HCT116 (cell line): Measurements from ENCODE around the gene XPO1. TPM values are rescaled to one million over a fixed set of nuclear protein-coding genes. Genes with fewer than 3 reads are reported as not detected.

Experiments
- ATAC-seq: fragments of 200-7000 bp; cut with Tn5 transposase; 2 replicates; pipeline ENCODE4 v1.9.1; 2020; ENCODE audit warnings: mild to moderate bottlenecking, moderate library complexity
- BruUV-seq: library from RNA; stranded (reverse); fragments of 400-500 nt; replicated peaks from 2 replicates; lab custom pipeline; 2021; lab: Mats Ljungman, UMichigan
- CTCF ChIA-PET: fragments of 300-600 bp; sonication (Branson Sonifier 250); formaldehyde crosslinking; loops from one replicate; lab custom pipeline; 2021; ENCODE audit warnings: antibody characterized with exemption; lab: Charles Lee
- POLR2A ChIA-PET: fragments of 300-600, 350-600 bp; sonication (Branson Sonifier 250); formaldehyde crosslinking; loops from one replicate; lab custom pipeline; 2021; ENCODE audit warnings: antibody characterized with exemption; lab: Charles Lee
- RAD21 ChIA-PET, 2 experiments: fragments of 300-600 bp; sonication (Branson Sonifier 250); formaldehyde crosslinking; loops; one replicate each; lab custom pipeline; 2023; ENCODE audit warnings: low total read pairs in 2 of 2; ENCODE audit not compliant: uncharacterized antibody in 2 of 2, unreplicated experiment in 2 of 2, low non-redundant PET in 1 of 2; lab: Charles Lee
- DNase-seq: peaks from one replicate; pipeline ENCODE4 v3.0.0-alpha.2; 2010; ENCODE audit warnings: low read depth, low spot score
- H2AFZ ChIP-seq: fragments of 200-600 bp; shearing (Covaris generic), sonication (generic); 2 replicates; pipeline ENCODE4 v1.6.1; 2017; ENCODE audit warnings: low read depth, mixed run types, mixed read lengths, antibody characterized with exemption, low read length; ENCODE audit not compliant: poor library complexity, severe bottlenecking
- H3K27ac ChIP-seq: 2 replicates; pipeline ENCODE4 v1.5.1; 2012; ENCODE audit warnings: low read depth, low read length
- H3K27me3 ChIP-seq: fragments of 200-600 bp; sonication (generic); 2 replicates; pipeline ENCODE4 v1.6.1; 2016; ENCODE audit warnings: mixed run types, low read length, mixed read lengths; ENCODE audit not compliant: insufficient read depth
- H3K36me3 ChIP-seq, 2 experiments: fragments of 200-500 bp in 1 of 2; fragments of 200-600 bp in 1 of 2; sonication (Bioruptor generic) in 1 of 2; sonication (generic) in 1 of 2; 2 replicates each; pipeline versions ENCODE4 v1.5.1 to v1.6.1; 2014 to 2016; ENCODE audit warnings: low read length in 2 of 2, inconsistent platforms in 1 of 2, mixed read lengths in 1 of 2, mixed run types in 1 of 2; ENCODE audit not compliant: insufficient read depth in 2 of 2, control insufficient read depth in 1 of 2
- H3K4me1 ChIP-seq, 2 experiments: fragments of 200-600 bp in 1 of 2; sonication (generic) in 1 of 2; 2 replicates each; pipeline versions ENCODE4 v1.5.1 to v1.6.1; 2012 to 2017; ENCODE audit warnings: low read length in 2 of 2, inconsistent platforms in 1 of 2, mild to moderate bottlenecking in 1 of 2, mixed read lengths in 1 of 2, mixed run types in 1 of 2, moderate library complexity in 1 of 2; ENCODE audit not compliant: insufficient read depth in 2 of 2, control insufficient read depth in 1 of 2
- H3K4me2 ChIP-seq: fragments of 200-600 bp; sonication (generic); 2 replicates; pipeline ENCODE4 v1.6.1; 2017; ENCODE audit warnings: mixed run types, low read length, mixed read lengths
- H3K4me3 ChIP-seq, 2 experiments: fragments of 200-600 bp in 1 of 2; sonication (generic) in 1 of 2; replicated peaks in 1 of 2; 2 replicates each; pipeline ENCODE4 v1.5.1; 2011 to 2016; ENCODE audit warnings: low read length in 2 of 2, control low read depth in 1 of 2, low read depth in 1 of 2, mild to moderate bottlenecking in 1 of 2, mixed read lengths in 1 of 2, mixed run types in 1 of 2
- H3K79me2 ChIP-seq: fragments of 200-600 bp; sonication (generic); 2 replicates; pipeline ENCODE4 v1.6.1; 2017; ENCODE audit warnings: mild to moderate bottlenecking, mixed run types, low read length, moderate library complexity, mixed read lengths; ENCODE audit not compliant: insufficient read depth
- H3K9ac ChIP-seq: fragments of 200-600 bp; sonication (generic); 2 replicates; pipeline ENCODE4 v1.6.1; 2016; ENCODE audit warnings: low read length, mixed read lengths
- H3K9me2 ChIP-seq: fragments of 200-600 bp; sonication (generic), shearing (Covaris generic); 2 replicates; pipeline ENCODE4 v1.6.1; 2017; ENCODE audit warnings: mixed run types, mild to moderate bottlenecking, moderate library complexity; ENCODE audit not compliant: insufficient read depth
- H3K9me3 ChIP-seq, 2 experiments: fragments of 200-500 bp in 1 of 2; fragments of 200-600 bp in 1 of 2; sonication (Bioruptor generic) in 1 of 2; sonication (generic) in 1 of 2; 2 replicates each; pipeline ENCODE4 v1.6.1; 2014 to 2017; ENCODE audit warnings: low read length in 2 of 2, mixed read lengths in 2 of 2, inconsistent platforms in 1 of 2, low read depth in 1 of 2, mild to moderate bottlenecking in 1 of 2, mixed run types in 1 of 2, moderate library complexity in 1 of 2; ENCODE audit not compliant: control insufficient read depth in 1 of 2, insufficient read depth in 1 of 2
- H4K20me1 ChIP-seq: fragments of 200-600 bp; sonication (generic), shearing (Covaris generic); 2 replicates; pipeline ENCODE4 v1.6.1; 2017; ENCODE audit warnings: mixed run types, mild to moderate bottlenecking, moderate library complexity; ENCODE audit not compliant: insufficient read depth
- ATF3 ChIP-seq: IDR thresholded peaks from 2 replicates; pipeline ENCODE4 v1.6.1; 2012
- ELF1 ChIP-seq: IDR thresholded peaks from 2 replicates; pipeline ENCODE4 v1.6.1; 2012; ENCODE audit warnings: low read depth, borderline replicate concordance
- EZH2phosphoT487 ChIP-seq: fragments of 200-600 bp; IDR thresholded peaks from 2 replicates; pipeline ENCODE4 v1.6.1; 2018; ENCODE audit warnings: antibody characterized with exemption, borderline replicate concordance
- MAX ChIP-seq: IDR thresholded peaks from 2 replicates; pipeline ENCODE4 v1.6.1; 2012
- POLR2A ChIP-seq: IDR thresholded peaks from 2 replicates; pipeline ENCODE4 v1.7.0; 2011; ENCODE audit warnings: borderline replicate concordance; ENCODE audit not compliant: insufficient read depth, insufficient read length; ENCODE audit errors: extremely low read depth
- POLR2AphosphoS5 ChIP-seq: IDR thresholded peaks from 2 replicates; pipeline ENCODE4 v1.6.1; 2011; ENCODE audit warnings: mild to moderate bottlenecking, low read depth, low read length, moderate library complexity
- SIN3A ChIP-seq: IDR thresholded peaks from 2 replicates; pipeline ENCODE4 v1.6.1; 2012; ENCODE audit warnings: low read depth
- SP1 ChIP-seq: IDR thresholded peaks from 2 replicates; pipeline ENCODE4 v1.6.1; 2012; ENCODE audit warnings: low read depth
- TCF7L2 ChIP-seq: IDR thresholded peaks from 2 replicates; pipeline ENCODE4 v1.7.0; 2011; ENCODE audit warnings: borderline replicate concordance, inconsistent platforms; ENCODE audit not compliant: insufficient read depth, insufficient read length; ENCODE audit errors: extremely low read depth
- YY1 ChIP-seq: IDR thresholded peaks from 2 replicates; pipeline ENCODE4 v1.6.1; 2011; ENCODE audit warnings: low read length, low read depth, moderate library complexity, mild to moderate bottlenecking; ENCODE audit not compliant: insufficient replicate concordance; ENCODE audit errors: extremely low read depth
- ZFX ChIP-seq: fragments of 450-650 bp; IDR thresholded peaks from 2 replicates; pipeline ENCODE4 v1.6.1; 2017
- ZNF274 ChIP-seq: fragments of 200-500 bp; sonication (Bioruptor generic); IDR thresholded peaks from 2 replicates; pipeline ENCODE4 v1.6.1; 2014; ENCODE audit warnings: mild to moderate bottlenecking, low read depth, low read length, inconsistent platforms
- intact Hi-C: fragments of 100-400 bp; cut with micrococcal nuclease; formaldehyde crosslinking; loops from 2 replicates; pipeline ENCODE4 v1.10.0; 2022
- total RNA-seq: library from RNA; stranded (reverse); gene quantifications from one replicate; pipeline ENCODE4 v1.2.1, GENCODE V29; 2021; ENCODE audit not compliant: unreplicated experiment

XPO1 gene
- total RNA-seq, 1 experiment from 2014 or later, result 184 TPM

GRCh38 chr2:61537277-61537949, 743 bp downstream of the XPO1 start:
- 0 out of 4 replicates have a peak, but pooled peaks cover 0 to 4% of the 10 kb centered on the region in 2 experiments for H3K36me3 ChIP-seq
- H4K20me1 ChIP-seq, result peaks cover 32% of the 10 kb centered on the region; the same call in 1 of the 2 replicates
- H3K9me2 ChIP-seq, result no peaks in the 10 kb centered on the region
- peak overlapping the region; percentile 92 for H3K9ac ChIP-seq
- ChIA-PET CTCF (no interaction called here), RAD21 (interaction anchor here in 1 of 2 experiments (0.5 kb wide), 1 partner anchor 9 kb away, joined by 3 read pairs; no protein-coding TSS in a partner anchor), POLR2A (interaction anchor here (1.3 to 2.0 kb wide), 2 partner anchors 9 to 13 kb away, joined by 4 to 5 read pairs; no protein-coding TSS in a partner anchor)
- no peaks in the 10 kb centered on the region for H3K9me3 ChIP-seq
- H3K4me2 ChIP-seq, result peak overlapping the region; percentile 84
- H3K79me2 ChIP-seq, result peaks cover 57% of the 10 kb centered on the region
- peak; percentile 6 for TF ChIP-seq POLR2A
- no peak for TF ChIP-seq ZNF274
- TF ChIP-seq ZFX, result 0 out of 2 replicates have a peak, but pooled peaks have one; percentile 18
- TF ChIP-seq ATF3, result no peak
- BruUV-seq, result no TSS peak
- H3K27ac ChIP-seq, result peak overlapping the region; percentile 94
- DNase-seq, result no peak
- no peaks in the 10 kb centered on the region for H3K27me3 ChIP-seq
- H2AFZ ChIP-seq, result no peak overlapping the region
- peaks cover 17 to 27% of the 10 kb centered on the region in 2 experiments for H3K4me1 ChIP-seq
- peak overlapping the region; percentile 58 to 94 for H3K4me3 ChIP-seq
- ATAC-seq, result no peak
- intact Hi-C loops, result loop anchor here (2.0 to 5.0 kb wide), 2 partner anchors 61 to 225 kb away; no protein-coding TSS in a partner anchor

GRCh38 chr2:61536572-61537276, 1.4 kb downstream of the XPO1 start:
- Histone ChIP-seq H3K27ac (peak overlapping the region; percentile 94), H3K4me1 (peaks cover 17 to 27% of the 10 kb centered on the region in 2 experiments), H3K79me2 (peaks cover 64% of the 10 kb centered on the region), H4K20me1 (peaks cover 33% of the 10 kb centered on the region; the same call in 1 of the 2 replicates), H3K4me2 (peak overlapping the region; percentile 84), H3K4me3 (peak overlapping the region; percentile 58 to 94), H3K9me3 (no peaks in the 10 kb centered on the region), H3K36me3 (0 out of 4 replicates have a peak, but pooled peaks cover 0 to 4% of the 10 kb centered on the region in 2 experiments), H3K9ac (peak overlapping the region; percentile 92), H2AFZ (no peak overlapping the region), H3K9me2 (no peaks in the 10 kb centered on the region), H3K27me3 (no peaks in the 10 kb centered on the region)
- no peak for TF ChIP-seq ELF1
- peak; percentile 39; the same call in 1 of the 2 replicates for TF ChIP-seq SIN3A
- TF ChIP-seq TCF7L2, result peak; percentile 82
- peak; percentile 86 for TF ChIP-seq MAX
- no peak for TF ChIP-seq EZH2phosphoT487
- peak; percentile 70 for TF ChIP-seq POLR2AphosphoS5
- peak; percentile 38; the same call in 1 of the 2 replicates for TF ChIP-seq SP1
- TF ChIP-seq YY1, result peak; percentile 47
- peak; percentile 62 for TF ChIP-seq POLR2A
- POLR2A ChIA-PET, result interaction anchor here (2.0 kb wide), 1 partner anchor 10 kb away, joined by 5 read pairs; no protein-coding TSS in a partner anchor
- BruUV-seq, result TSS peak; percentile 91
- RAD21 ChIA-PET, result interaction anchor here in 1 of 2 experiments (0.5 kb wide), 1 partner anchor 10 kb away, joined by 3 read pairs; no protein-coding TSS in a partner anchor
- intact Hi-C loops, result loop anchor here (2.0 to 5.0 kb wide), 2 partner anchors 62 to 226 kb away; no protein-coding TSS in a partner anchor
- DNase-seq (peak; percentile 79), ATAC-seq (peak; percentile 59)
- CTCF ChIA-PET, result no interaction called here
